GM21381 (cell line): ENCODE measurements around the gene RUNDC3A.

Experiments
- ATAC-seq: cut with Tn5 transposase; IDR thresholded peaks from one replicate; pipeline ENCODE4 v1.9.1; 2021; ENCODE audit warnings: mild to moderate bottlenecking, moderate library complexity; ENCODE audit not compliant: unreplicated experiment

Gene RUNDC3A

GRCh38 chr17:44308320-44308818 is at the start of gene RUNDC3A:
Gene RUNDC3A, plus strand, starts transcription at chr17:44308601. Its CDS starts 232 bp downstream, at chr17:44308833.
- no peak for ATAC-seq

- ATAC-seq: no peak
Measured at GRCh38 chr17:44258811-44259351, 49.5 kb upstream of the RUNDC3A start.

DNA sequence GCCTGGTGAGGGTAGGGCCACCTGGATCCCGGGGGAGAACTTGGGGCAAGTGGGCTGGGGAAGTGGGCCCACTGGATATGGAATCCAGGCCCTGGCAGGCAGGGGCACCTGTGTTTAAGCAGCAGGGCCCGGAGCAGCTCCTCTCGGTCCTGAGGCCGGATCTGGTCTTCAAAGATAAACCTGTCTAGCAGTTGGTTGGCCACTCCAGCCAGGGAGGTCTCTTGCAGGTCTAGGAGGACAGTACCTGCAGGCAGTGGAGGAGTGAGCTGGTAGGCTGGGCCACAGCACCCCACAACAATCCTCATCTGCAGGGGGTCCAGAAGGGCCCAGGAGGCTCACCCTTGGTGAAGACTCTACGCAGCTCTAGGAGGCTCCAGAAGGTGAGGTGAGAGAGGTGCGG is 48.1 kb upstream of the RUNDC3A start:
- ATAC-seq: no peak

- no peak for ATAC-seq
Measured at GRCh38 chr17:44262654-44263225, 45.7 kb upstream of the RUNDC3A start.

GRCh38 chr17:44263345-44263902 is 45.0 kb upstream of the RUNDC3A start:
- no peak for ATAC-seq

DNA sequence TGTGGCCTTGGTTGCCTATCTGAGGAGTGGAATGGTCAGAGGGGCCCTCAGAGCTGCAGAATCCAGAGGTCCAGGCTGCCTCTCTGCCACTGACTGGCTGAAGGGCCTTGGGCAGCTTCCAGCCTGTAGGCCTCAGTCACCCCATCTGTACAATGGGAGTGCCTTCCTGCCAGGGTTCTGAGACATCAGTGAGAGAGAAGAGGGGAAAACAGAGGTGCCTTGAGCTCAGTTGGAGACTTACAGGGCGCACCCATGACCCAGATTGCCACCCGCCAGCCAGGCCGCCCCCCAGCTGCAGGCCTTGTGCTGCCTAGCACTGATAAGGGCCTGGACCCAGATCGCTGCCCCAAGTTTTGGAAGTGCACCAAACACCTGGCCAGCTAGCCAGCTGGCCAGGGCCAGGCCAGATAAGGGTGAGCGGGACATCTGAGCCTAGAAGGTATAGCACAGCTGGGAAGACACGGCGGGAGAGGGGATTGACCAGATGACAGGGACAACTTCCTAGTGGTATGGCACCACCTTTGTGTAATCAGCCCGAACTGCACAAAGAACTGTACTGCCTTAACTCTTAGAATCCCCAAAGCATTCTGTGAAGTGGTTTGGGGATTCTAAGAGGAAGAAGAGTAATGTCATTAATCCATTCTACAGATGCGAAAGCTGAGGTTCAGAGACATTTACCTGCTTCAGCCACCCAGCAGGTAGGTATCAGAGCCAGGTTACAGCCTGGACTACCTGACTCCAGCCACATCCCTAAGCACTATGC is 41.8 kb upstream of the RUNDC3A start:
- no peak for ATAC-seq

- no peak for ATAC-seq
Measured at GRCh38 chr17:44267165-44267455, 41.3 kb upstream of the RUNDC3A start.

GRCh38 chr17:44267818-44268490 is 40.4 kb upstream of the RUNDC3A start, which contains the start of gene SLC4A1:
Gene SLC4A1, minus strand, starts transcription at chr17:44268135. Its CDS starts 5,269 bp downstream, at chr17:44262866.
- no peak for ATAC-seq

DNA sequence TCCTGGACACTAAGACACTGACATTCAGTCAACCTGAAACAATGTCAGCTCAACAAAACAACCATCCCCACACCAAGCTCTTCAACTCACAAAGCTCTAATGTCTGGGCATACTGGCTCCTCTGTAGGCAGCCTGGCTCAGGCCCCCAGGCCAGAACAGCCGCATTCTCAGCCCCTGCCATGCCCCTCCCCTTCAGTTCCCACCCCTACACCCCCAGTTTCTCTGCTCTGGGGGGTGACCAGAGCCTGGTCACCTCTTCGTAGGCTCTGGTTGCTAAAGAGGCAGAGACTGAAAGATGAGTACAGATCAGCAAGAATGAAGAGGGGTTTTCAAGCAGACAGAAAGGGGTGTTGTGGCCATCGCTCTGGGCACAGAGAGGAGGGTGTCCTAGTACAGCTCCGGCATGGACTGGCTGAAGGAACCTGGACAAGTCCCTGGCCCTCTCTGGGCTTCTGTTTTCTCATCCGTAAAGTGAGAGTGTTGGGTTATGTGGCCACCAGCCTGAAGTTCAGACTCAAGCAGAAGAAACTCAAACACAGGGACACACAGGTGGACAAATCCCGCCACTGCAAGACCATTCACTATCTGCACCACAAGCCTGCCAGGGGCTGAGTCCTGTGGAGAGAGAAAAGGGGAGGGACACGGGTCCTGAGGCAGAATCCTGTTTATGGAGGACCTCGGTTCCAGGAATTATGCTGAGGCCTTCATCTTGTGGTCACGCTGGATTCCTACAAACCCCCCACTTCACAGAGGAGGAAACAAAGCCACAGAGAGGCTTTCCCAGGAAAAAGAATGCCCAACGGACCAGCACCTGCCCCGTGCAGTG is 39.5 kb upstream of the RUNDC3A start:
- ATAC-seq: no peak

GRCh38 chr17:44269535-44270240 is 38.7 kb upstream of the RUNDC3A start:
- no peak for ATAC-seq

DNA sequence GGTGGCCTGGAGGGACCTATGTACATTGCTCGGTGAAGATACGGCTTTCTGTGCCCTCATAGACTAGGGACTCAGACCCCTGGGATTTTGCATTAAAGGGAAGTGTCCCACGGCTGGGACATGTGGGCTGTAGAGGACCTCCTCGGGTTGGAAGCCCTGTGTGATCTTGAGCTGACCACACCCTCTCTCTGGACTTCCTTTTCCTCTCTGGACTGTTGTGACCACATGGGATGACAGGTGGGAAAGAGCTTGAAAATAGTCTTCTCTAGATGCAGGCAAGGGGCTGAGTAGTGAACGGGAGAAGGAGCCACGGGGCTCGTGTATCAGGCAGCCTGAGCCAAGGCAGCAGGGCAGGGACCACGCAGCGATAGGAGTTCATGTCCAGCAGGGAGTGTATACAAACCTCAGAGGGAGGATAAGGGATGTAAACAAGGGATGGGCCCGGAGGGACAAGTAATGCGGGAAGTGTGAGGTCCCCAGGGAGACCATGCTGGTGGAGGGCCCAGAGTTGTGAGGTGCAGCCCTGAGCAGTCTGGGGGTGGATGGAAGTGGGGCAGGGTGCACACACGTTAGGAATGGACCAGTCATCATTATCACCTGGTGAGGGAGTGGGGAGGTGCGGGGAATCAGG is 36.0 kb upstream of the RUNDC3A start:
- ATAC-seq: no peak

- no peak for ATAC-seq
Measured at GRCh38 chr17:44272954-44273353, 35.4 kb upstream of the RUNDC3A start.

DNA sequence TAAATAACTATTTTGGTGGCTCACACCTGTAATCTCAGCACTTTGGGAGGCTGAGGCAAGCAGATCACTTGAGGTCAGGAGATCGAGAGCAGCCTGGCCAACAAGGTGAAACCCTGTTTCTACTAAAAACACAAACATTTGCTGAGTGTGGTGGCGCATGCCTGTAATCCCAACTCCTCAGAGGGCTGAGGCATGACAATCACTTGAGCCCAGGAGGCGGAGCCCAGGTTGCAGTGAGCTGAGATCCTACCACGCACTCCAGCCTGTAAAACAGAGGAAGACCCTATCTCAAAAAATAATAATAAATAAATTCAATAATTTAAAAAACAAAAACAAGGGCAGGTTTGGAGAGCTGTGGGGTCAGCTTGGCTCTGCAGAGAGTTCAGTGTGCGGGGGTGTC is 34.8 kb upstream of the RUNDC3A start:
- no peak for ATAC-seq

GRCh38 chr17:44277976-44278375 is 30.4 kb upstream of the RUNDC3A start:
- ATAC-seq: no peak

GRCh38 chr17:44279346-44279665 is 29.1 kb upstream of the RUNDC3A start:
- no peak for ATAC-seq

DNA sequence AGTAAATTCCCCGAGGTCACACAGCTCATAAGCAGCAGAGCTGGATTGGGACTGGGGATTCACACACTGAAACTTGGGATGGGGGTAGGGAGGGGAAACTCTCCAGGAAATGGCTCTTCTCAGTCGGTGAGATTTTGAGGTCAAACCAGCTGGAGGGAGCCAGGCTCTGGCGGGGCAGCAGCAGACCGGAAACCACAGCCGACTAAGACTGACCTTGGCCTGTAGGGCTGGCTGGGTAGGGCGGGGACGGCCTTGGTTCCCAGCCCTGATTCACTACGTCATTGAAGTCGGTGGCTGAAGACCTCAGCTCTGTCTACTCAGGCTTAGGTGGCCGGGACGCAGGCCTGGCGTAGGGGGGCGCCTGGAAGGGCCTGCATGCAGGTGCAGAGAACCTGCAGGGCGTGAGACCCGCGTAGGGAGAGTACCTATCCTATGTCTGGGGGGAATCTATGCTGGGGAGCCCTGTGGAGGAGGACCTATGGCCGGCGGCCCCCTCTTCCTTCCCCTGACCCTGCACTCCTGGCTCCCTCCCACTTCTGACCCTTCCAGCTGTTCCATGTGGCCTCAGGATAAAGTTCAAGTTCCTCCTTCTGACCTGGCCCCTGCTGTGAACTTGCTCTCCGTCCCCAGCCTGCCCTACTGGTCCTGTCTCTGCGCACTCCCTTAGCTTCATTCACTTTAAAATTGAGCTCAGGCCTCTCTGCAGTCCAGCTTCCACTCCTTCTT is 28.6 kb upstream of the RUNDC3A start:
- ATAC-seq: peak; percentile 90

- no peak for ATAC-seq
Measured at GRCh38 chr17:44280392-44280937, 27.9 kb upstream of the RUNDC3A start.

GRCh38 chr17:44281570-44281969 is 26.8 kb upstream of the RUNDC3A start:
- no peak for ATAC-seq

- ATAC-seq: no peak
Measured at GRCh38 chr17:44282264-44282663, 26.1 kb upstream of the RUNDC3A start.
